Chondrocyte (in vitro differentiated cells): ENCODE data around the gene MRGPRG. TPM values are rescaled to one million over a fixed set of nuclear protein-coding genes. Genes with fewer than 3 reads are reported as not detected.

Source experiments
- DNase-seq: peaks from one replicate; pipeline ENCODE4 v3.0.0; 2021; ENCODE audit warnings: mixed read lengths, low spot score
- H3K27ac Mint-ChIP-seq: one replicate; pipeline ENCODE4 v1.8.0; 2021; ENCODE audit warnings: mild to moderate bottlenecking, moderate library complexity, mixed read lengths; ENCODE audit not compliant: unreplicated experiment
- H3K27me3 Mint-ChIP-seq: 2 replicates; pipeline ENCODE4 v1.8.0; 2021; ENCODE audit warnings: low read depth, mixed read lengths
- H3K36me3 Mint-ChIP-seq: 2 replicates; pipeline ENCODE4 v1.8.0; 2021; ENCODE audit warnings: low read depth, mixed read lengths
- H3K4me1 Mint-ChIP-seq: 2 replicates; pipeline ENCODE4 v1.8.0; 2021; ENCODE audit warnings: low read depth, mild to moderate bottlenecking, mixed read lengths
- H3K4me3 Mint-ChIP-seq: one replicate; pipeline ENCODE4 v1.8.0; 2021; ENCODE audit warnings: mild to moderate bottlenecking, moderate library complexity, mixed read lengths; ENCODE audit not compliant: unreplicated experiment
- H3K9me3 Mint-ChIP-seq: 2 replicates; pipeline ENCODE4 v1.8.0; 2021; ENCODE audit warnings: low read depth, mixed read lengths
- total RNA-seq: library from RNA; stranded (reverse); gene quantifications from 3 replicates; pipeline ENCODE4 v1.2.1, GENCODE V29; 2021
- TF ChIP-seq, protein P1 (sequence below): fragments of 200-600 bp; sonication (generic); IDR thresholded peaks from 2 replicates; pipeline ENCODE4 v1.5.0; 2021; ENCODE audit warnings: antibody characterized with exemption, mild to moderate bottlenecking, moderate library complexity

The MRGPRG gene
- total RNA-seq, 1 donor from 2014 or later, result not detected

DNA sequence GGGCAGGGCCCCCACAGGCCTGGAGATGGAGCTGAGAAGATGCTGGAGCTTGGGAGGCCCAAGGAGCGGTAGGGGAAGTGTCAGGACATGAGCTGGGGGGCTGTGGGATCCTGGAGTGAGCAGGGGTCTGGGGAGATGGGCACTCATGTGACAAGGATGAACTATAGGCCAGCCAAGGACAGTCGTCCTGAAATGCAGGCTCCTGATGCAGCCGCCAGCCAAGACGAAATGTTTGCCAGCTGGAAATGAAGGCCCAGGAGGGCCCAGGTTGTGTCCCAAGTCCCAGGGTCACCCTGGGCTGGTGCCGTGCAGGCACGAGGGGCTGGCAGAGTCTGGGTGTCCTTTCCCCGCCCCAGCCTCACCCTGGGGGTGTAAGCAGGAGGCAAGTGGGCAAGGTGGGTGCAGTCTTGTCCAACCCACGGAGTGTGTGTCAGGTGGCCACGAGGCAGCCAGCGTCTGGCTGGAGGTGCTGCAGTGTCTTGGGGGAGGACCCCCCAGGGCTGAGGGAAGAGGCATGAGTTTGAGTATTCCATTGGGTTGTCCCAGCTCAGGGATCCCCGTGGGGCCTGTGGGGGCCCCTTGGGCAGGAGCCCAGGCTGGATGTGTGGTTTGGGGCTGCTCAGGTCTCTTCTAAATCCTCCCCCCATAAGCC, 21.4 kb downstream of the MRGPRG start:
- DNase-seq, result peak; percentile 90
- no peak overlapping the region for H3K4me3 Mint-ChIP-seq

GRCh38 chr11:3196161-3197043, 22.2 kb downstream of the MRGPRG start:
- H3K4me3 Mint-ChIP-seq, result no peak overlapping the region
- no peaks in the 10 kb centered on the region for H3K36me3 Mint-ChIP-seq
- peaks cover 11% of the 10 kb centered on the region for H3K27me3 Mint-ChIP-seq
- H3K27ac Mint-ChIP-seq, result no peak overlapping the region
- no peaks in the 10 kb centered on the region for H3K4me1 Mint-ChIP-seq
- no peaks in the 10 kb centered on the region for H3K9me3 Mint-ChIP-seq
- DNase-seq, result no peak
- TF ChIP-seq, protein P1, sequence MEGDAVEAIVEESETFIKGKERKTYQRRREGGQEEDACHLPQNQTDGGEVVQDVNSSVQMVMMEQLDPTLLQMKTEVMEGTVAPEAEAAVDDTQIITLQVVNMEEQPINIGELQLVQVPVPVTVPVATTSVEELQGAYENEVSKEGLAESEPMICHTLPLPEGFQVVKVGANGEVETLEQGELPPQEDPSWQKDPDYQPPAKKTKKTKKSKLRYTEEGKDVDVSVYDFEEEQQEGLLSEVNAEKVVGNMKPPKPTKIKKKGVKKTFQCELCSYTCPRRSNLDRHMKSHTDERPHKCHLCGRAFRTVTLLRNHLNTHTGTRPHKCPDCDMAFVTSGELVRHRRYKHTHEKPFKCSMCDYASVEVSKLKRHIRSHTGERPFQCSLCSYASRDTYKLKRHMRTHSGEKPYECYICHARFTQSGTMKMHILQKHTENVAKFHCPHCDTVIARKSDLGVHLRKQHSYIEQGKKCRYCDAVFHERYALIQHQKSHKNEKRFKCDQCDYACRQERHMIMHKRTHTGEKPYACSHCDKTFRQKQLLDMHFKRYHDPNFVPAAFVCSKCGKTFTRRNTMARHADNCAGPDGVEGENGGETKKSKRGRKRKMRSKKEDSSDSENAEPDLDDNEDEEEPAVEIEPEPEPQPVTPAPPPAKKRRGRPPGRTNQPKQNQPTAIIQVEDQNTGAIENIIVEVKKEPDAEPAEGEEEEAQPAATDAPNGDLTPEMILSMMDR, result no peak

More for the DNA sequence above, 21.4 kb downstream of the MRGPRG start:
- H3K9me3 Mint-ChIP-seq, result no peaks in the 10 kb centered on the region
- H3K36me3 Mint-ChIP-seq, result no peaks in the 10 kb centered on the region
- TF ChIP-seq, protein P1, result no peak
- no peak overlapping the region for H3K27ac Mint-ChIP-seq
- H3K27me3 Mint-ChIP-seq, result peaks cover 18% of the 10 kb centered on the region
- H3K4me1 Mint-ChIP-seq, result no peaks in the 10 kb centered on the region

DNA sequence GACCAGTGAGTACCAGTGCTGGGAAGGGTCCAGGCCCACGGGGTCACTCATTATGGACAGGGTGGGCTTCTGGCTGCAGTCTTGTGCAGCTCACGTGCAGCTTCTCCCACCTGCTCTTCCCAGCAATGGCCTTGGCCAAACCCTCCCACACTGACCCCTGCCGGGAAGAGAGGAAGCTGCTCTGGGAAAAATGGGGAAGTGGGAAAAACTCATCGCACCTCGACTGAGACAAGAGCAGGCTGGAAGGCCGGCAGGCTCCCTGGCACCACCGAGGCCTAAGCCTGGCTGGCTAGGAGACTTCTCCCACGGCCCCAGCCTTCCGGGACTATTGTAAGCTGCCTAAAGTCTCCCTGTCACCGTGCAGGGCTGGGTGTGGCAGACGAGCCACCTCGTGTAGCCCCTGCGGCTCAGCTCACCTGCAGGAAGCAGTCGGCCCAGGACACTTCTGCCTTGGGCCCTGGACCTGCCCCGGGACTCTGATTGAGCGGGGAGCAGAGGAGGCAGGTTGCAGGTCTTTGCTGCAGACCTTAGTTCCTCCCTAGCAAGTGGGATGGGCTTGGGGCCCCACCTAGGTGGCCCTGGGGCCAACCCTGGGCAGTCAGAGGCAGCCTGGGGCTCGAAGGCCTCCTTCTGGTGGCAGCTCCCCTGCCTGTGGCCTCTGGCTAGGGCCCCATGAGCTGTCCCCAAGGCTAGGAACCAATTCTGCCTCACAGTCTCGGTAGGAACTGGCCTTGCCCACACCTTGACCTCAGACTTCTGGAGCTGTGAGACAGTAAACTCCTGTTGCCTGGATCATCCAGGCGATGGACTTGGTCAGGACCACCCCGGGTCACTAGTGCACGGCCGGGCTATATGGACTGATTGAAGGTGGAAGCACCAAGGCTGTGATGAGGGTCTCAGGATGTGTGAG, 23.1 kb downstream of the MRGPRG start:
- H3K27me3 Mint-ChIP-seq, result peaks cover 6% of the 10 kb centered on the region
- H3K36me3 Mint-ChIP-seq, result no peaks in the 10 kb centered on the region
- H3K4me3 Mint-ChIP-seq, result no peak overlapping the region
- no peaks in the 10 kb centered on the region for H3K4me1 Mint-ChIP-seq
- no peak overlapping the region for H3K27ac Mint-ChIP-seq
- DNase-seq, result no peak
- no peaks in the 10 kb centered on the region for H3K9me3 Mint-ChIP-seq
- TF ChIP-seq, protein P1, result peak; percentile 73

DNA sequence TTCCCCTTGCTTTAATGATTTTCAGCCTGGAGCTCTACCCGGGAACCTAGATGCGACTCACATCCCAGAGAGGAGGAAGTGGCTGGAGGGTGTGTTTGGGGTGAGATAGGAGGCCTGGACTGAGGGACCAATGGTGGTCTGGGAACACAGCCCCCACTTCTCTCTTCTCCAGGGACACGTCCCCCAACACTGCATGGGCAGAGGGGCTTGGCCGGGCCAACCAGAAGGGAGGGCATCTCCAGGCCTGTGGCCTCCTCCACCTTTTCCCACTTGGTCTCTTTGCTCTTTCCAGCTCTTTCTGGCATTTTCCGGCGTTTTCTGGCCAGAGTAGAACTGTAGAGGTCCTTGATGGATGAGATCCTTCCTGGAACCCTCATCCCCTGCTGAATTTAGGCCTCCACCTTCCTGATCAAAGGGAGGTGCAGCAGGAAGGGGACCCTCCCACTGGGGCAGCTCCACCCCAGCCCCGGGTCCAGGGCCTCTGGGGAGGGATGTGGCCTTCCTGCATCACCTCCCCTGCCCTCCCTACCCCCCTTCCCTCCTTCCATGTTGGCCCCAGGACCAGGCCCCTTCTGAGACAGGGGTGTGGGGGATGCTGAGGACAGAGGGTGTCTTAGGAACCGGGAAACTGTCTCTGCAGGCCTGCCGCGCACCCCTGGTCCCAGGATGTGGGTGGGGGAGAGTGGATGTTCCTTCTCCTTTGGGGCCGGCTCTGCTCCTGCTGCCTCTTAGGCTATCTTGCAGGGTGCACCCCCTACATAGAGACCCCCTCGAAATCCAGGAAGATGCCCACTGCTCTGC, 24.4 kb downstream of the MRGPRG start:
- no peak for DNase-seq
- peaks cover 3% of the 10 kb centered on the region for H3K27me3 Mint-ChIP-seq
- H3K27ac Mint-ChIP-seq, result no peak overlapping the region

More for the DNA sequence above, 24.4 kb downstream of the MRGPRG start:
- no peaks in the 10 kb centered on the region for H3K36me3 Mint-ChIP-seq
- H3K4me1 Mint-ChIP-seq, result no peaks in the 10 kb centered on the region
- H3K9me3 Mint-ChIP-seq, result no peaks in the 10 kb centered on the region
- TF ChIP-seq, protein P1, result no peak
- no peak overlapping the region for H3K4me3 Mint-ChIP-seq
